ENCODE results near the gene ZBTB17.
A peak's percentile ranks its signal among the peaks of the same experiment; 100 is the strongest.

ZBTB17 gene

DNA sequence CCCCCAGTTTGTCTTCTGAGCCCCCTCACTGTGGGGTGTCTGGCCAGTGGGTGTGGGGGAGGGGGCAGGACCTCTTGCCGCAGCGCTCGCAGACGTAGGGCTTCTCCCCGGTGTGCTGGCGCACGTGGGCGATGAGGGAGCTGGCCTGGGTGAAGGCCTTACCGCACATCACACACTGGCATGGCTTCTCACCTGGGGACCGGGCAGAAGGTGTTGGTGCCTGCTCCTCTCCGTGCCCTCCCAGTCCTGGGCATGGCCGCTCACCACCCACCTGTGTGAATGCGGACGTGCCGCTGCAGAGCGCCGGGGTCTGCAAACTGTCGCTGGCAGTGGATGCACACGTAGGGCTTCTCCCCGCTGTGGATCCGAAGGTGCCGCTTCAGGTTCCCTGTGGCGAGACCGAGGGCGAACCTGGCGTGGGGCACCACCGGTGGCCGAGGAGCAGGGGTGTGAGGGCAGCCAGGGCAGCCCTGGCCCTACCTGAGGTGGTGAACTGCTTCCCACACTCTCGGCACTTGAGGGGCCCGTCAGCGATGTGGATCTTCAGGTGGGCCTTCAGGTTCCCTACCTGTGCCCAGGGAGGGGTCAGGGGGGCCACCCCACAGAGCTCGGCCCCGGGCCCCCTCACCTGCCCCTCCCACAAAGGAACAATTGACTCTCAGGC, 32.4 kb downstream of the ZBTB17 start:
- no peaks in the 10 kb centered on the region for H3K9me3 ChIP-seq (ENCODE audit: control insufficient read depth in 5 of 5, low read length in 5 of 5)
- no peak overlapping the region for H3K9ac ChIP-seq (ENCODE audit: low read length in 5 of 5)
- peaks cover 0 to 97% (median 90%) of the 10 kb centered on the region in 5 donors for H3K36me3 ChIP-seq (ENCODE audit: control insufficient read depth in 5 of 5, insufficient read depth in 5 of 5, low read length in 5 of 5)
- H3K27me3 ChIP-seq (ENCODE audit: control insufficient read depth in 5 of 5, insufficient read depth in 4 of 5, low read length in 5 of 5) = no peaks in the 10 kb centered on the region
- peaks cover 0 to 20% (median 15%) of the 10 kb centered on the region in 5 donors for H3K4me1 ChIP-seq (ENCODE audit: control insufficient read depth in 5 of 5, insufficient read depth in 5 of 5, low read length in 5 of 5)
- no peak overlapping the region for H3K4me3 ChIP-seq (ENCODE audit: low read depth in 1 of 5, low read length in 5 of 5)
- H3K27ac ChIP-seq (ENCODE audit: low read depth, low read length) = no peak overlapping the region

DNA sequence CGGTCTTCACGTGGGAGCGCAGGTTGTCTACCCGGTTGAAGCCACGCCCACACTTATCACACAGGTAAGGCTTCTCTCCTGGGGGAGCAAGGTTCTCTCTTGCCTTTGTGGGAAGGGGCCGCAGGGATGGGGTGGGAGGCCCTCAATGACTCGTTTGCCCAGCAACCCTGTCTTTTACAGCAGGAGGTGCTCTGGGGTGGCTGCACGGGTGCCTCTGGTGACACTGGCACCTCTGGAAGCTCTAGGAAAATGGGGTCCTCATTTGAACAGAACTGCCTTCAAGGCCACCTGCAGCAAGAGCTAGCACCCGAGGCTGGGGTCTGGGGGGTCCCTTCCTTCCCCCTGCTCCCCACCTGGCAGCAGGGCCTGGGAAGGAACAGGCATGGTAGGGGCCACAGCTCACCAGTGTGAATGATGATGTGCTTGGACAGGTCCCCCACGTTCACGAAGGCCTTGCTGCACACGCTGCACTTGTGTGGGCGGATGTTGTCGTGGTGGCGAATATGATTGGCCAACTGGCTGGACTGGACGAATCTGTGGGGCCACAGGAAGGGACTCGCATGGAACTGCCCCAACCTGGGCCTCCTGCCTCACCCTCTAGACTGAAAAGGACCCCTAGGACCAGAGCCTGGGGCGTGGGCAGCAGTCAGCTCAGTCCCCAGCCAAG, 33.1 kb downstream of the ZBTB17 start:
- H3K4me3 ChIP-seq (ENCODE audit: low read depth in 1 of 5, low read length in 5 of 5) = no peak overlapping the region
- H3K9ac ChIP-seq (ENCODE audit: low read length in 5 of 5) = no peak overlapping the region
- H3K36me3 ChIP-seq (ENCODE audit: control insufficient read depth in 5 of 5, insufficient read depth in 5 of 5, low read length in 5 of 5) = peaks cover 0 to 98% (median 96%) of the 10 kb centered on the region in 5 donors
- H3K27ac ChIP-seq (ENCODE audit: low read depth, low read length) = no peak overlapping the region
- no peaks in the 10 kb centered on the region for H3K27me3 ChIP-seq (ENCODE audit: control insufficient read depth in 5 of 5, insufficient read depth in 4 of 5, low read length in 5 of 5)
- no peaks in the 10 kb centered on the region for H3K9me3 ChIP-seq (ENCODE audit: control insufficient read depth in 5 of 5, low read length in 5 of 5)
- H3K4me1 ChIP-seq (ENCODE audit: control insufficient read depth in 5 of 5, insufficient read depth in 5 of 5, low read length in 5 of 5) = peaks cover 0 to 13% (median 8%) of the 10 kb centered on the region in 5 donors

DNA sequence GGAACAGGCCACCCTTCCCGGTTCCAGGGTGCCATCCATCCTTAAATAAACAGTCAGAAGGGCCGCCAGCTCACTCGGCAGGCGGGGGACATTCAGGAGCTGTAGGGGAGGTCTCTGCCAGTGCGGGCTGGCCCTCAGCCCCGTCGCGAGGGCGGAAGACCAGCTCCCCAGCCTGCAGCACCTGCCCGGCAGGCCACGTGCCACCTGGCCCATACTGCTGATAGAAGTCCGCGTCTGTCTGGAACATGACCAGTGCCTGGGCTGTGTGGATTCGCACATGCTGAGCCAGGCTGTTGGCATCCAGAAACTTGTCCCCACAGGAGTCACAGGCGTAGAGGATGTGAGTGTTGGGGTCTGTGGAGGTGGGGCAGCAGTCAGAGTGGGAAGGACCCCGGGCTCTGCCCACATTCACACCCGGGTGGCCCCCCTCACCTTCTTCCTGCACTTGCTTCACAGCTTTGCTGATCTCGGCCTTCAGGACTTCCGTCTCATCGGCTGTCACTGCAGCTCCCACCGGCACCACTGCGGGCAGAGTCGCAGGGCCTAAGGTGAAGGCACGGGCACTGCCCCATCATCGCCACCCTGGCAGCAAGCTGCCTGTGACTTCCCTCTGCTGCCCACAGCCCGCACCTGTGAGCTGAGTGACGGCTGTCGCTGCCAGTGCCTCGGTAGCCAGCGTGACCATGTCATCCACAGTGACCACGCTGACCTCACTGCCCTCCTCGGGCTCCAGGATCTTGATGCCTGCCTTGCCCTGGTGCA, 33.8 kb downstream of the ZBTB17 start:
- H3K27ac ChIP-seq (ENCODE audit: low read depth, low read length) = no peak overlapping the region
- H3K27me3 ChIP-seq (ENCODE audit: control insufficient read depth in 5 of 5, insufficient read depth in 4 of 5, low read length in 5 of 5) = no peaks in the 10 kb centered on the region
- H3K9me3 ChIP-seq (ENCODE audit: control insufficient read depth in 5 of 5, low read length in 5 of 5) = no peaks in the 10 kb centered on the region
- peaks cover 0 to 98% (median 96%) of the 10 kb centered on the region in 5 donors for H3K36me3 ChIP-seq (ENCODE audit: control insufficient read depth in 5 of 5, insufficient read depth in 5 of 5, low read length in 5 of 5)
- no peak overlapping the region for H3K9ac ChIP-seq (ENCODE audit: low read length in 5 of 5)
- peaks cover 0 to 12% (median 9%) of the 10 kb centered on the region in 5 donors for H3K4me1 ChIP-seq (ENCODE audit: control insufficient read depth in 5 of 5, insufficient read depth in 5 of 5, low read length in 5 of 5)
- no peak overlapping the region for H3K4me3 ChIP-seq (ENCODE audit: low read depth in 1 of 5, low read length in 5 of 5)

DNA sequence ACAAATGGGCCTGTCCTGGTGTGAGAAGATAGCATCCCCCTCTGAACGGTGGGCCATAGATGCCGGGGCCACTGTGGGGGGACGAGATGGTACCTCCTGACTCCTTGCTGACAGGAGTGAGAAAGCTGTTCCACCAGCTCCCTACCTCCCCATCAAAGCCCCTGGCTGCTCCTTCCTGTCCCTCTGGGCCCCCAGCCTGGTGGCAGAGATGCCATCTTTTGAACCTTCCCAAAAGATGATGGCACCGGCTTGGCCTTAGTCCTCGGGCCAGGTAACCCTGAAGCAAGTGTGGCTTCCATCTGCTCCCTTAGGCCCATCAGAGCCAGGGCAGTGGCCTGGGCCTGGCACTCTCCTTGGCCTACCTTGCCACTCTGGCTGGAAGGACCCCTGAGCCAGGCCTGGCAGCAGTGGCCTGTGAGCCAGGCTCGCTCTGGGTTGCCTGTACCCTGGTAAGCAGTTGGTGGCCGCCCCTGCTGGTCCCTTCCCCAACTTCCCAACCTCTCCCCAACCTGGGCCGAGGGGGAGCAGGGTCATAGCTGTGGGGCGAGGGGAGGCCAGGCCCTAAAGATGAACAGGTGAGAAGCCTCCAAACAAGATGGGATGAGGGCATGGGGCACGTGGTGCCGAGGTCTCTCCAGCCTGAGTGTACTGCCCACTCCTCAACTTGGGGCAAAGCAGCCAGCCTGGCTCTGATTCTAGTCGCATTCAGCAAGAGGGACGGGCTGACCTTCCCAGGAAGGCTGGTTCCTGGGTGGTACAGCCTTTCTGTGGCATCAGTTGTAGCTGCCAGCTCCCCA, 34.7 kb downstream of the ZBTB17 start:
- Histone ChIP-seq H3K27ac (ENCODE audit: low read depth, low read length) (no peak overlapping the region), H3K27me3 (ENCODE audit: control insufficient read depth in 5 of 5, insufficient read depth in 4 of 5, low read length in 5 of 5) (no peaks in the 10 kb centered on the region), H3K9me3 (ENCODE audit: control insufficient read depth in 5 of 5, low read length in 5 of 5) (no peaks in the 10 kb centered on the region), H3K9ac (ENCODE audit: low read length in 5 of 5) (no peak overlapping the region), H3K4me1 (ENCODE audit: control insufficient read depth in 5 of 5, insufficient read depth in 5 of 5, low read length in 5 of 5) (peaks cover 0 to 12% (median 9%) of the 10 kb centered on the region in 5 donors), H3K36me3 (ENCODE audit: control insufficient read depth in 5 of 5, insufficient read depth in 5 of 5, low read length in 5 of 5) (peaks cover 0 to 97% (median 92%) of the 10 kb centered on the region in 5 donors), H3K4me3 (ENCODE audit: low read depth in 1 of 5, low read length in 5 of 5) (no peak overlapping the region)

DNA sequence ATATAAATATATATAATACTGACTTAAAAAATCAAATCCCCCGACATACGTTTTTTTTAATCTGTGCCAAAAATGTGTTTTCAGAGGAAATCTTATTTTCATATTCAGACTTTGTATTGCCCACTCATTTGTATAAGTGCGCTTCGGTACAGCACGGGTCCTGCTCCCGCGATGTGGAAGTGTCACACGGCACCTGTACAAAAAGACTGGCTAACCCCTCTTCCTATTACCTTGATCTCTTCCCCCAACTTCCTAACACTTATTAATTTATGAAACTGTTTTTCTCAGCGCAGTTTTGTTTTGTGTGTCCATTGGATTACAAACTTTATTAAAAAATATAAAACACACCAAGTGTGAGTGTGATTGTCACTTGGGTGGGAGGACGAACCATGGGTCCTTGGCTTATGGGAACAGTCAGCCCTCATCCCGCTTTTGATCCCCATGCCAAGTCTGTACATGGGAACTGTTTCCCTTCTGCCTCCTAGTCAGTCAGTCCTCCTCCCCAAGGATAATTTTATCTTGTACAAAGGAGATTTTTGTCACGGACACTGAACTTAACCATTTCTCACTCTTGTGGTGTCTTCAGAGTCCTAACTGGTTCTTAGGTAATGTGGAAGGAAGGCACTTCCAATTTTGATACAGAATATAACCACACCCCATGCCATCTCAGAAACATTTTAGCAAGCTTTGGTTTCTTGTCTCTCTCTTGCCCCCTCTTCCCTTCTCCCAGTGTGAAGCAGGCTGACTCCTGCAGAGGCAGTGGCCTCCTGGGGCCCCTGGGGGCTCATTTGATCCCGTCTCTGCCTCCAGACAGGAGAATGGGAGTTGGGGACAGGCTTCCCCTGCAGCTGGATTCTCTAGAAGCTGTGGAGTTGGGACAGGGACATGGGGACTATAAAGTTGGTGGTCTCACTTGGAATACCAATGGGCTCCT, 35.5 kb downstream of the ZBTB17 start:
- peaks cover 0 to 96% (median 87%) of the 10 kb centered on the region in 5 donors for H3K36me3 ChIP-seq (ENCODE audit: control insufficient read depth in 5 of 5, insufficient read depth in 5 of 5, low read length in 5 of 5)
- H3K4me3 ChIP-seq (ENCODE audit: low read depth in 1 of 5, low read length in 5 of 5) = no peak overlapping the region
- H3K27me3 ChIP-seq (ENCODE audit: control insufficient read depth in 5 of 5, insufficient read depth in 4 of 5, low read length in 5 of 5) = no peaks in the 10 kb centered on the region
- no peak overlapping the region for H3K27ac ChIP-seq (ENCODE audit: low read depth, low read length)
- no peaks in the 10 kb centered on the region for H3K9me3 ChIP-seq (ENCODE audit: control insufficient read depth in 5 of 5, low read length in 5 of 5)
- no peak overlapping the region for H3K9ac ChIP-seq (ENCODE audit: low read length in 5 of 5)
- H3K4me1 ChIP-seq (ENCODE audit: control insufficient read depth in 5 of 5, insufficient read depth in 5 of 5, low read length in 5 of 5) = peaks cover 0 to 12% (median 9%) of the 10 kb centered on the region in 5 donors

DNA sequence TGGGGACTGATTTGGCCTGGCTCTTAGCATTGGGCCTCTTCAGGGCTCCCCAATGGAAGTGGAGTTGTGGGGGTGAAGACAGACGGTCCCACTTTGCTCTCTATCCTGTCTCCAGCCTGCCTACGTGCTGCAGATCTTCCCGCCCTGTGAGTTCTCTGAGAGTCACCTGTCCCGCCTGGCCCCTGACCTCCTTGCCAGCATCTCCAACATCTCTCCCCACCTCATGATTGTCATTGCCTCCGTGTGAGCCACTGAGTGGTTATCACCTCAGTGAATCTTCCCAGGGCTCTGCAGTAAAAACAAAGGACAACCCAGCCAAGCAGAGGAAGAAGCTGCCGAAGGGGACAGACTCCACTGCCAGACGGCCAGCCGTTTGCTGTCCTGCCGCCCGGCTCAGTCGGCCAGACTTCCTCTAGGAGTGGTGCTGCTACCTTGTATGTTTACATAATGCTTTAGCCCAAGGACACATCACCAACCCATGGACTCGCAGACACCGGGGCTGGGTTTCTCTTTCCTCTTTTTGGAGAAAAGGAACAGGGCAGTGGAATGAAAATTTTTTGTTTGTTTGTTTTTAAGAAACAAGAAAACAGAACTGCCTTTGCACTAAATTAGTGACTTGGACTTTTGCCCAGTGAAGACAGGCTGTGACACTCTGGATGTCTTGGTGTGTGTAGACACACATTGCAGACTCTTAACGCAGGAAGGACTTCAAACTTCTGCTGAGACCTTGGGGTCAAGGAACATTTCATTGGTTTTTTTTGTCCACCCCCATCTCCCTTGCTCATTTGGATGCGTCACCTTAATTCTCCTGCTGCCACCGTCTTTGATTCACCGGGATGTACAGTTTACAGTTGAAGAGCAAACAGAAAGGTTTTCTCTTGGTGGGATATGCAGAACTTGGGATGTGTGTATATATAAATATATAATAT, 36.5 kb downstream of the ZBTB17 start:
- Histone ChIP-seq H3K27me3 (ENCODE audit: control insufficient read depth in 5 of 5, insufficient read depth in 4 of 5, low read length in 5 of 5) (no peaks in the 10 kb centered on the region), H3K9ac (ENCODE audit: low read length in 5 of 5) (peak overlapping the region in 1 of 5 donors; percentile 26), H3K4me3 (ENCODE audit: low read depth in 1 of 5, low read length in 5 of 5) (no peak overlapping the region), H3K9me3 (ENCODE audit: control insufficient read depth in 5 of 5, low read length in 5 of 5) (no peaks in the 10 kb centered on the region), H3K4me1 (ENCODE audit: control insufficient read depth in 5 of 5, insufficient read depth in 5 of 5, low read length in 5 of 5) (peaks cover 0 to 12% (median 9%) of the 10 kb centered on the region in 5 donors), H3K27ac (ENCODE audit: low read depth, low read length) (peak overlapping the region; percentile 72), H3K36me3 (ENCODE audit: control insufficient read depth in 5 of 5, insufficient read depth in 5 of 5, low read length in 5 of 5) (peaks cover 0 to 96% (median 87%) of the 10 kb centered on the region in 5 donors)

- Histone ChIP-seq H3K36me3 (ENCODE audit: control insufficient read depth in 5 of 5, insufficient read depth in 5 of 5, low read length in 5 of 5) (peaks cover 0 to 96% (median 88%) of the 10 kb centered on the region in 5 donors), H3K27ac (ENCODE audit: low read depth, low read length) (peak overlapping the region; percentile 72)
Measured at GRCh38 chr1:15938628-15939161, 37.2 kb downstream of the ZBTB17 start.

DNA sequence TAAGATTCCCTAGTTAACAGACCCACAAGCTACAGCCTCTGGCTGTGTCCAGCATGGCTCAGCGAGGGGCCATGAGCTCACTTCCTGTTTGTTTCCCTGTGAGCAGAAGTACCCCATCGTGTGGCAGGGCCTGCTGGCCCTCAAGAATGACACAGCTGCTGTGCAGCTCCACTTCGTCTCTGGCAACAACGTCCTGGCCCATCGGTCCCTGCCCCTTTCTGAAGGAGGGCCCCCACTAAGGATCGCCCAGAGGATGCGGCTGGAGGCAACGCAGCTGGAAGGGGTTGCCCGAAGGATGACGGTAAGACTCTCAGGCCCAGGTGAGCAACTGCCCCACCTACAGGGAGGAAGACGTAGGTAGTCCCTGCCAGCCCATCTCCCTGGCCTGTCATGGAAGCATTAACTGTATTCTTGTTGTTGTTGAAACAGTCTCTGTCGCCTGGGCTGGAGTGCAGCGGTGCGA, 38.2 kb downstream of the ZBTB17 start:
- Histone ChIP-seq H3K9me3 (ENCODE audit: control insufficient read depth in 5 of 5, low read length in 5 of 5) (no peaks in the 10 kb centered on the region), H3K36me3 (ENCODE audit: control insufficient read depth in 5 of 5, insufficient read depth in 5 of 5, low read length in 5 of 5) (peaks cover 0 to 96% (median 88%) of the 10 kb centered on the region in 5 donors), H3K4me3 (ENCODE audit: low read depth in 1 of 5, low read length in 5 of 5) (no peak overlapping the region), H3K4me1 (ENCODE audit: control insufficient read depth in 5 of 5, insufficient read depth in 5 of 5, low read length in 5 of 5) (peaks cover 0 to 12% (median 9%) of the 10 kb centered on the region in 5 donors), H3K27ac (ENCODE audit: low read depth, low read length) (no peak overlapping the region), H3K9ac (ENCODE audit: low read length in 5 of 5) (no peak overlapping the region), H3K27me3 (ENCODE audit: control insufficient read depth in 5 of 5, insufficient read depth in 4 of 5, low read length in 5 of 5) (no peaks in the 10 kb centered on the region)

More at GRCh38 chr1:15938628-15939161, 37.2 kb downstream of the ZBTB17 start:
- Histone ChIP-seq H3K27me3 (ENCODE audit: control insufficient read depth in 5 of 5, insufficient read depth in 4 of 5, low read length in 5 of 5) (no peaks in the 10 kb centered on the region), H3K9ac (ENCODE audit: low read length in 5 of 5) (peak overlapping the region in 2 of 5 donors; percentile 26 to 30), H3K4me1 (ENCODE audit: control insufficient read depth in 5 of 5, insufficient read depth in 5 of 5, low read length in 5 of 5) (peaks cover 0 to 12% (median 9%) of the 10 kb centered on the region in 5 donors), H3K4me3 (ENCODE audit: low read depth in 1 of 5, low read length in 5 of 5) (no peak overlapping the region), H3K9me3 (ENCODE audit: control insufficient read depth in 5 of 5, low read length in 5 of 5) (no peaks in the 10 kb centered on the region)
